GM10266 (cell line): Measurements from ENCODE around the gene PNPLA8.
"Not testable (repeated sequence)": the region's sequence is repeated elsewhere in the genome, so short reads cannot be mapped to it uniquely, and the experiment has no call there.

ENCODE experiments used
- DNase-seq: peaks from one replicate; pipeline ENCODE4 v3.0.0; 2012; ENCODE audit errors: extremely low spot score
- TF ChIP-seq, protein P1 (sequence below): IDR thresholded peaks from 2 replicates; pipeline ENCODE4 v1.5.1; 2012; ENCODE audit warnings: mild to moderate bottlenecking, low read depth; ENCODE audit not compliant: control insufficient read depth, insufficient read depth; ENCODE audit errors: missing control alignments

The PNPLA8 gene

DNA sequence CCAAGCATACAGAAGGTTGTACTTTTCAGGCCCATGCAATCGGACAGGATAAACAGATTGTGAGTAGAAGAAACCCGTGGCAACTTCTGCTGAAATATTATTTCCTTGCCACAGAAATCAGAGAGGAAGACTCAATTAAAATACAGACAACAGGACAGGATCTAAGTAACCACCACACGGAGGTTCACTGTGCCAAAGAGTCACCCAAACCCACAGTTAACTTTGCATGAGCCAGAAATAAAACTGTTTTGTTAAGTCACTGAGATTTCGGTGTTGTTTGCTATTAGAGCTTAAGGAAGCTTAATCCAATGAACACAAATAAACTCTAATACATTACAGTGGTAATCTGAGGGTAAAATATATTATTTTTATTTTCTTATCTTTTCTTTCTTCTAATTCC, 14.0 kb downstream of the PNPLA8 start:
- TF ChIP-seq, protein P1, sequence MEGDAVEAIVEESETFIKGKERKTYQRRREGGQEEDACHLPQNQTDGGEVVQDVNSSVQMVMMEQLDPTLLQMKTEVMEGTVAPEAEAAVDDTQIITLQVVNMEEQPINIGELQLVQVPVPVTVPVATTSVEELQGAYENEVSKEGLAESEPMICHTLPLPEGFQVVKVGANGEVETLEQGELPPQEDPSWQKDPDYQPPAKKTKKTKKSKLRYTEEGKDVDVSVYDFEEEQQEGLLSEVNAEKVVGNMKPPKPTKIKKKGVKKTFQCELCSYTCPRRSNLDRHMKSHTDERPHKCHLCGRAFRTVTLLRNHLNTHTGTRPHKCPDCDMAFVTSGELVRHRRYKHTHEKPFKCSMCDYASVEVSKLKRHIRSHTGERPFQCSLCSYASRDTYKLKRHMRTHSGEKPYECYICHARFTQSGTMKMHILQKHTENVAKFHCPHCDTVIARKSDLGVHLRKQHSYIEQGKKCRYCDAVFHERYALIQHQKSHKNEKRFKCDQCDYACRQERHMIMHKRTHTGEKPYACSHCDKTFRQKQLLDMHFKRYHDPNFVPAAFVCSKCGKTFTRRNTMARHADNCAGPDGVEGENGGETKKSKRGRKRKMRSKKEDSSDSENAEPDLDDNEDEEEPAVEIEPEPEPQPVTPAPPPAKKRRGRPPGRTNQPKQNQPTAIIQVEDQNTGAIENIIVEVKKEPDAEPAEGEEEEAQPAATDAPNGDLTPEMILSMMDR = no peak
- DNase-seq = no peak

DNA sequence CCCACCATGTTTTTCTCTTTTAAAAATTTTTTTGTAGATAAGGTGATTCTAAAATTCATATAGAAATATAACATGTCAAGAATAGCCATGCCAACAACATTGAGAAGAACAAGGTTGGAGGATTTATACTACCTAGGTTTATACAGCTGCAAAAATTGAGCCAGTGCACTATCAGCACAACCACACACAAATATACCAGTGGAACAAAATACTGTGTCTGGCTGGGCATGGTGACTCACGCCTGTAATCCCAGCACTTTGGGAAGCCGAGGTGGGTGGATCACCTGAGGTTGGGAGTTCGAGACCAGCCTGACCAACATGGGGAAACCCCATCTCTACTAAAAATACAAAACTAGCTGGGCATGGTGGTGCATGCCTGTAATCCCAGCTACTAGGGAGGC, 21.4 kb downstream of the PNPLA8 start:
- not testable (repeated sequence) for DNase-seq

DNA sequence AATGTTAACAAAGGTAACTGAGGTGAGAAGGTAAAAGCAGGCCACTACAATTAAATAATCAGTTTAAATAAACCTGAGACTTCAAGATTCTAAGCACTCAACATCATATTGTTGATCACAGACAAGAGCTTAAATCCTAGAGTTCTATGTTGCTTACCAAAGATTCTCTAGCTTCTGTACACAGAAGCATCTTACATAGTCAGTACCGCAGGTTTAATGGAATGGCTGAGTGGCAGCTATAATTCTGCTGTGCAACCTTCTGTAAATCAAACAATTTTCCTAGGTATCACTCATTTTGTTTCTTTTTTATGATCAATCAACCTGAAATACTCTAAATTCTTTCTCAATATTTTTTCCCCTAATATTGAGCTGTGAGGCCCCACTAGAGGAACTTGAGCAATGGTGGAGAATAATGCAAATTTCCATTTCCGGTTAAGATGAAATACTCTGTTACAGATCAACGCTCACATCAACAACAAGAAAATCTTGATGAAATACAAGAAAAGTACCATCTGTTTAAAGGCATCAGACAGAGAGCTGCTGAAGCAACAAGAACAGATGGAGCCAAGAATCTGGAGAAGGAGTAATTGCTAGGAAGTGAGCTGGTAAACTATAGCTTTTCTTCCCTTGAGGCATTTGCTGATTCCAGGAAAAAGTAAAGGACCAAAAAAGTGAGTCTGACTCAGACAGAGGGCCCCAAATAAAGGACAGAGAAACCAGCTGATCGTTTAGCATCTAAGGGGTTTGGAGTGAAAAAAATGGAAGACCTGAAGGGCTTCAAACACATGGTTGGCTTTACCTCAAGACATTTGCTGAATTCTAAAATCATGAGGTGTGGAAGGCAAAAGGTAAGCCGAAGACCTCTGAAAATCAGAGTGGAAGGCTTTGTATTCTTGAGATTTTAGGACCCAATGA, 22.6 kb downstream of the PNPLA8 start:
- TF ChIP-seq, protein P1 = no peak
- DNase-seq = peak; percentile 10

DNA sequence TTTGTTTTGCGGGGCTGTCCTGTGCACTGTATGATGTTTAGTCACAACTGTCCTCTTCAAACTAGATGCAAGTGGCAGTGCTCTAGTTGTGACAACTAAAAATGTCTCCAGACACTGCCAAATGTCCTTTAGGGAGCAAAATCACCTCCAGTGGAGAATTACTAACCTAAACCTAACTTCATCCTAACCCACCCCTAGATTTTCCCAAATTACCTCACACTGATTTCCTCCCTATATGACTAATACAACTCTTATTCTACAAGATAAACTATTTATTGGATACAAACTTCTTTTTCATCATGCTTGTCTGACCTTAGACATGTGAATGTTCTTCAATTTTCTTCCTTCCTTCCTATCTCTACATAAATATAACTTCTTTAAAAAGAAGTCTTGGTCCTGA, 26.4 kb downstream of the PNPLA8 start:
- DNase-seq = no peak
- TF ChIP-seq, protein P1 = no peak

DNA sequence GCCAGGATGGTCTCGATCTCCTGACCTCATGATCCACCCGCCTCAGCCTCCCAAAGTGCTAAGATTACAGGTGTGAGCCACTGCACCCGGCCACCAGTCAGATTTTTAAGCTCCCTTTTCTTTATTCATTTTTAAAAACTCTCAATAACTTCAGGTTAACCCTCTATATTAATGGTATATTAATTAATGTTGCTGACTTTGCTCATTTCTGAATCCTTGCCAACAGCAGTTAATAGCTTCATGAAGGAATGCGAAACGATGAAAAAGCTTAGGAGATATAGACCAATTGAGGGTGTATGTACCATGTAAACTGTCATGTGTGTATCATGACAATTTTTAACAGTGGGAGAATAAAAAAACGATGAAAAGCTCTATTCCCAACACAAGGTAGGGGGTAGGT, 27.5 kb downstream of the PNPLA8 start:
- TF ChIP-seq, protein P1 = no peak
- no peak for DNase-seq

DNA sequence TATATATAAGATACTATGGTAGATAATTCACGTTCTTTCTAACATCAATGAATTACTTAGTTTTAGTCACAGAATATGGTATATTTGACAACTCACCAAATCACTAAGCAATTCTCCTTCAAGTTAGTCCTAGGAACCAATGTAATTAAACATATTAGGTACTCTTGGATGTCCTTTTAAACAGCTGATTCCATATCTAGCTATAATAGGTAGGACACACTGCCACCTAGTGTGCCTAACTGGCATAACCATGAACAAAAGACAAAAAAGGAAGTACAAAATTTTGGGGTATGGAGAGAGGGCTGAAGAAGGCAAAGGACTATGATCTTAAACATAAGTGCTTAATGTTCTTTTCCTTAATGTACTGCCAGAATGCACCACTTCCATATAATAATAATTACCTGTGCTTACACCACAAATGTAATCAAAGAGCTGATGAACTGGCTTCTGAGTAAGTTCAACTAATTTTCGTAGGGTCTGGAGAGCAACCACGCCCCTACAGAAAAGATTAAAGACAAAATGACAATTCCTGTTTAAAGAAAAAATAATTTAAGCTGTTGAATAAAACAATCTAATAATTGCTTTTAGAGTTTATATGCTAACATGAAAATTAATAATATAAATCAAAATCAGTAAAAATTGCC, 28.7 kb downstream of the PNPLA8 start:
- peak; percentile 45 for DNase-seq
- TF ChIP-seq, protein P1 = peak; percentile 82

DNA sequence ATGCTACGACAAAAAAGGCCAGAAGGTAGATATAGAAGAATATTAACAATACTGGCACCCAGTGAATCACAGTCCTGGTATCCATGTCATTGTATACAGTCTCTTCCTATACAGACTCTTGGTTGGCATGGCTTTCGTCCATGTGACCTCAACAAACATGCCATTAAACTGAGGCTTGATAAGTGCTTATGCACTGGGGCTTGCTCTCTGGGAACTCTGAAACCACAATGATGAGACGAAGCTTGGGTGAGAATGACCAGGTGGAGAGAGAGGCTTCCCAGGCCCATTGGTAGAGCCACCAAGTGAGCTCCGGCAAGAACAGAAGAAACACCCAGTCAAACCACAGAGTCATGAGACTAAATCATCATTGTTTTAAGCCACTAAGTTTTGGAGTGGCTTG, 33.2 kb downstream of the PNPLA8 start:
- TF ChIP-seq, protein P1 = no peak
- DNase-seq = no peak
